Endodermal cell (in vitro differentiated cells): ENCODE measurements around the gene DLGAP5. TPM values are rescaled to one million over a fixed set of nuclear protein-coding genes. Genes with fewer than 3 reads are reported as not detected.

Experiments used
- DNase-seq: peaks from one replicate; pipeline ENCODE4 v3.0.0-alpha.2; 2017
- H3K27ac ChIP-seq: 2 replicates; pipeline ENCODE4 v1.5.1; 2013; ENCODE audit warnings: mild to moderate bottlenecking, low read depth, low read length, moderate library complexity
- H3K27me3 ChIP-seq: 2 replicates; pipeline ENCODE4 v1.6.1; 2013; ENCODE audit warnings: mild to moderate bottlenecking, low read length, moderate library complexity; ENCODE audit not compliant: insufficient read depth, control insufficient read depth, poor library complexity, severe bottlenecking
- H3K36me3 ChIP-seq: 2 replicates; pipeline ENCODE4 v1.7.0; 2013; ENCODE audit warnings: mild to moderate bottlenecking, low read length, moderate library complexity; ENCODE audit not compliant: control insufficient read depth, insufficient read depth
- H3K4me1 ChIP-seq: one replicate; pipeline ENCODE4 v1.7.0; 2013; ENCODE audit warnings: low read length; ENCODE audit not compliant: control insufficient read depth, insufficient read depth
- H3K4me3 ChIP-seq: 2 replicates; pipeline ENCODE4 v1.5.1; 2013; ENCODE audit warnings: mild to moderate bottlenecking, low read length, moderate library complexity
- H3K9ac ChIP-seq: 2 replicates; pipeline ENCODE4 v1.6.1; 2013; ENCODE audit warnings: mild to moderate bottlenecking, low read length, moderate library complexity; ENCODE audit not compliant: poor library complexity, severe bottlenecking; ENCODE audit errors: extremely low read depth
- H3K9me3 ChIP-seq: 2 replicates; pipeline ENCODE4 v1.6.1; 2013; ENCODE audit warnings: mild to moderate bottlenecking, low read length, moderate library complexity; ENCODE audit not compliant: control insufficient read depth
- H3K27ac Mint-ChIP-seq: 2 replicates; pipeline ENCODE4 v1.8.0; 2020; ENCODE audit warnings: mixed read lengths
- H3K27me3 Mint-ChIP-seq: 2 replicates; pipeline ENCODE4 v1.8.0; 2021; ENCODE audit warnings: mild to moderate bottlenecking, mixed read lengths; ENCODE audit not compliant: insufficient read depth
- H3K36me3 Mint-ChIP-seq: 2 replicates; pipeline ENCODE4 v1.8.0; 2020; ENCODE audit warnings: low read depth, mixed read lengths
- H3K4me1 Mint-ChIP-seq: 2 replicates; pipeline ENCODE4 v1.8.0; 2020; ENCODE audit warnings: mixed read lengths
- H3K4me3 Mint-ChIP-seq: 2 replicates; pipeline ENCODE4 v1.8.0; 2020; ENCODE audit warnings: mild to moderate bottlenecking, moderate library complexity, mixed read lengths
- H3K9me3 Mint-ChIP-seq: 2 replicates; pipeline ENCODE4 v1.8.0; 2020; ENCODE audit warnings: mild to moderate bottlenecking, mixed read lengths
- WGBS, 2 experiments: methylation state at CpG; one replicate each; pipeline versions ENCODE4 v1.1.5 to v1.1.7; 2013; ENCODE audit warnings: missing lambda C conversion rate in 2 of 2, mixed read lengths in 1 of 2; ENCODE audit not compliant: insufficient coverage in 1 of 2, insufficient read length in 1 of 2; 5-methylcytosine and 5-hydroxymethylcytosine counted together
- total RNA-seq, 2 donors: library from RNA; stranded (reverse); fragmentation: NEBNext Ultra II Directional in 1 of 2; extraction: Animal tissue kit (Norgen Biotek cat#: 25700) in 1 of 2; gene quantifications; 2 replicates in 1 of 2; 3 replicates in 1 of 2; pipeline ENCODE4 v1.2.1, GENCODE V29; 2021
- TF ChIP-seq, protein P1 (sequence below): fragments of 200-600 bp; sonication (generic); conservative IDR thresholded peaks from 2 replicates; pipeline ENCODE4 v1.5.0; 2021; ENCODE audit warnings: antibody characterized with exemption, mild to moderate bottlenecking

DLGAP5 gene
- total RNA-seq, 2 donors from 2014 or later: 71.1 to 112 TPM

- Mint-ChIP-seq H3K9me3 (no peaks in the 10 kb centered on the region), H3K4me1 (peaks cover 5% of the 10 kb centered on the region), H3K27me3 (peaks cover 11% of the 10 kb centered on the region), H3K36me3 (no peaks in the 10 kb centered on the region), H3K4me3 (no peak overlapping the region), H3K27ac (no peak overlapping the region)
- H3K9me3 ChIP-seq: no peaks in the 10 kb centered on the region
- 92 to 93% methylated on average over 3 to 4 of the region's 4 CpGs for WGBS, 2 experiments
- no peak overlapping the region for H3K9ac ChIP-seq
- peaks cover 36% of the 10 kb centered on the region for H3K27me3 ChIP-seq
- H3K4me1 ChIP-seq: peaks cover 3% of the 10 kb centered on the region
- TF ChIP-seq, protein P1, sequence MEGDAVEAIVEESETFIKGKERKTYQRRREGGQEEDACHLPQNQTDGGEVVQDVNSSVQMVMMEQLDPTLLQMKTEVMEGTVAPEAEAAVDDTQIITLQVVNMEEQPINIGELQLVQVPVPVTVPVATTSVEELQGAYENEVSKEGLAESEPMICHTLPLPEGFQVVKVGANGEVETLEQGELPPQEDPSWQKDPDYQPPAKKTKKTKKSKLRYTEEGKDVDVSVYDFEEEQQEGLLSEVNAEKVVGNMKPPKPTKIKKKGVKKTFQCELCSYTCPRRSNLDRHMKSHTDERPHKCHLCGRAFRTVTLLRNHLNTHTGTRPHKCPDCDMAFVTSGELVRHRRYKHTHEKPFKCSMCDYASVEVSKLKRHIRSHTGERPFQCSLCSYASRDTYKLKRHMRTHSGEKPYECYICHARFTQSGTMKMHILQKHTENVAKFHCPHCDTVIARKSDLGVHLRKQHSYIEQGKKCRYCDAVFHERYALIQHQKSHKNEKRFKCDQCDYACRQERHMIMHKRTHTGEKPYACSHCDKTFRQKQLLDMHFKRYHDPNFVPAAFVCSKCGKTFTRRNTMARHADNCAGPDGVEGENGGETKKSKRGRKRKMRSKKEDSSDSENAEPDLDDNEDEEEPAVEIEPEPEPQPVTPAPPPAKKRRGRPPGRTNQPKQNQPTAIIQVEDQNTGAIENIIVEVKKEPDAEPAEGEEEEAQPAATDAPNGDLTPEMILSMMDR: no peak
- no peaks in the 10 kb centered on the region for H3K36me3 ChIP-seq
- no peak overlapping the region for H3K27ac ChIP-seq
- no peak overlapping the region for H3K4me3 ChIP-seq
- DNase-seq: no peak
These were observed 29.8 kb upstream of the DLGAP5 start for GRCh38 chr14:55221186-55221585.

- H3K27me3 Mint-ChIP-seq: peaks cover 7% of the 10 kb centered on the region
These were observed 28.8 kb upstream of the DLGAP5 start for GRCh38 chr14:55220230-55220629.

DNA sequence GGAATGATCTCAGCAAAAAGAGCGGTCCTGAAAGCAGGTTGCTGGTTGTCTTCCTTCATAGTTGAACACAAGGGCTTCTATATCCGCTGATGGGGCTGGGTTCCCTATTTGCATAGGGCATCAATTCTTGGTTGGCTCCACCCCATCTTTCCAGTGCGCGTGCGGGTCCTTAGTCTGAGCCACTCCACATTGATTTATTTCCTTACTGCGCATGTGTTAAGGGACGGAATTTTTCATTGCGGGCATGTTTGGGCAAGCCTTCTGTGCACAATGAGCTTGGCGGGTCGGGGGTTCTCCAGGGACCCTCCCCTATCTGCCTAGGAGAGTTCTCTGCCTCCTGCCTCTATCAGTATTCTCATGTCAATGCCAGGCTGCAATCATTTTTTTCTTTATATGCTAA lies 21.2 kb upstream of the DLGAP5 start:
- Histone ChIP-seq H3K4me1 (no peaks in the 10 kb centered on the region), H3K36me3 (no peaks in the 10 kb centered on the region), H3K9ac (no peak overlapping the region), H3K27ac (no peak overlapping the region), H3K27me3 (no peaks in the 10 kb centered on the region), H3K9me3 (no peaks in the 10 kb centered on the region), H3K4me3 (no peak overlapping the region)
- DNase-seq: no peak
- Mint-ChIP-seq H3K27me3 (peaks cover under 1% of the 10 kb centered on the region), H3K4me1 (no peaks in the 10 kb centered on the region), H3K36me3 (no peaks in the 10 kb centered on the region), H3K4me3 (no peak overlapping the region), H3K9me3 (no peaks in the 10 kb centered on the region), H3K27ac (no peak overlapping the region)
- WGBS, 2 experiments: 89 to 93% methylated on average over 10 of the region's 10 CpGs
- TF ChIP-seq, protein P1: no peak

More at GRCh38 chr14:55220230-55220629, 28.8 kb upstream of the DLGAP5 start:
- no peak overlapping the region for H3K27ac Mint-ChIP-seq
- no peak for DNase-seq
- Histone ChIP-seq H3K27me3 (peaks cover 26% of the 10 kb centered on the region), H3K4me1 (peaks cover 3% of the 10 kb centered on the region), H3K4me3 (no peak overlapping the region), H3K9me3 (no peaks in the 10 kb centered on the region), H3K9ac (no peak overlapping the region), H3K27ac (no peak overlapping the region), H3K36me3 (no peaks in the 10 kb centered on the region)
- peaks cover 5% of the 10 kb centered on the region for H3K4me1 Mint-ChIP-seq
- no peaks in the 10 kb centered on the region for H3K9me3 Mint-ChIP-seq
- H3K4me3 Mint-ChIP-seq: no peak overlapping the region
- no peaks in the 10 kb centered on the region for H3K36me3 Mint-ChIP-seq
- TF ChIP-seq, protein P1: no peak
- 91% methylated on average over 1 of the region's 1 CpG; no CpG with 5 or more reads in 1 of the 2 experiments for WGBS, 2 experiments
